HTERT RPE-1 (cell line): Measurements from ENCODE around the gene RANBP10.

Source experiments
- in situ Hi-C: fragments of 300-500 bp; cut with MboI; formaldehyde crosslinking; loops from 4 replicates; pipeline ENCODE4 v1.14.3; 2020; ENCODE audit warnings: low sequenced_read_pairs

Gene RANBP10

DNA sequence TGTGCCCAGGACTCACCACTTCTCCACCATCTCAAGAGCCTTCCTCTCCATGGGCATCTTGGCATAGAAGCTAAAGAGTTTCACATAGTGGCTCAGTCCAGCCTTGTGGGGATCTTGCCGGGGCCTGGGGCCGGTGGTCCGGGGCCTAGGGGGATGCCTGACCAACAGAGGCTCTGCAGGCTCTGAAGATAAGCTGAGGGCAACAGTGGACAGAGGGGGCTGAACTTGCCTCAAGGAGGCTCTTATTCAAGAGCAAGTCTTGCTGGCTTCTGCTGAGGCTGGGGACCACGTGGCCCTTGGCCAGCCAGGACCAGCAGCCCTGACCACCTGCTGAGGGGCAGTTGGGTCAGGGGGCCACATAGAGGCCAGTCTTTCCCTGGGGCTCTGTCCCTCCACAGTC is 22.3 kb upstream of the RANBP10 start:
- in situ Hi-C loops = no loop called here

DNA sequence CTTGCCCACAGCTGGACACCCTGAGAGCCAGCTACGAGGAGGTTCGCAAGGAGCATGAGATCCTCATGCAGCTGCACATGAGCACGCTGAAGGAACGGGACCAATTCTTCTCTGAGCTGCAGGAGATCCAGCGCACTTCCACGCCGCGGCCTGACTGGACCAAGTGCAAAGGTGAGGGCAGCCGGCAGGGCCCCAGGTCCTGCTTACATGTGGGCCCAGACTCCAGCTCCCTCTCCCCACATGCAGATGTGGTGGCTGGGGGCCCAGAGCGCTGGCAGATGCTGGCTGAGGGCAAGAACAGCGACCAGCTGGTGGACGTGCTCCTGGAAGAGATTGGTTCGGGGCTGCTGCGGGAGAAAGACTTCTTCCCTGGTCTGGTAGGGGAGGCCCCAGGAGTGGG is 19.5 kb upstream of the RANBP10 start:
- in situ Hi-C loops = no loop called here

DNA sequence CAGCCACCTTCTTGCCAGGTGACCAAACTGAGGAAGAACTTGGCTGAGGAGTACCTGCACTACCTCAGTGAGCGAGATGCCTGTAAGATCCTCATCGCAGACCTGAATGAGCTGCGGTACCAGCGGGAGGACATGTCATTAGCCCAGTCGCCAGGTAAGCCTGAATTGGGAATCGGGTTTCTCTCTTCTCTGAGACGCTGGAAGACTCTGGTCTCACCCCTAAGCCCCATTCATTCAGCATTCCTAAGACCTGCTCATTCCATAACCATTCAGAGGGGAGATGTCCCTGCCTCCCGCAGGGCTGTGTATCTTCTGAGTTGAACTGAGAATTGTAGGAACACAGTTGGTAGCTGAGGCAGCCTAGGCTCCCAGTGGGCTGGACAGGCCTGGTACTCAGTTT is 18.8 kb upstream of the RANBP10 start:
- in situ Hi-C loops = no loop called here

DNA sequence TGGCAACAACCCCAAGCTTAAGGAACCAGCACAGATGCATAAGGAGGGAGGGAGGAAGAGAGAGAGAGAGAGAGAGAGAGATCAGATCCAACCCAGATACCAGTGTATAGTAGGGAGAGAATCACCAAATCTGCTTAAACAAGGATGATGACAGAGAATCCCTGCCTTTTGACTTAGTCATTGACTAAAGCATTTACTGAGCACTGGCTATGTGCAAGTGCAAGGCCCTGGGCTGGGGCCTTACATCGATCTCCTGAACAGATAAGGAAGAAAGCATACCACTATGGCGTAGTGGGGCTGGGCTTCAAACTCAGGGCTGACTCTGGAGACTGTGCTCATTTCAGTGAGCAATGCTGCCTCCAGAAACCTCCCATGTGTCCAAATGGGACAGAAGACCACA is 16.2 kb upstream of the RANBP10 start:
- in situ Hi-C loops = no loop called here

DNA sequence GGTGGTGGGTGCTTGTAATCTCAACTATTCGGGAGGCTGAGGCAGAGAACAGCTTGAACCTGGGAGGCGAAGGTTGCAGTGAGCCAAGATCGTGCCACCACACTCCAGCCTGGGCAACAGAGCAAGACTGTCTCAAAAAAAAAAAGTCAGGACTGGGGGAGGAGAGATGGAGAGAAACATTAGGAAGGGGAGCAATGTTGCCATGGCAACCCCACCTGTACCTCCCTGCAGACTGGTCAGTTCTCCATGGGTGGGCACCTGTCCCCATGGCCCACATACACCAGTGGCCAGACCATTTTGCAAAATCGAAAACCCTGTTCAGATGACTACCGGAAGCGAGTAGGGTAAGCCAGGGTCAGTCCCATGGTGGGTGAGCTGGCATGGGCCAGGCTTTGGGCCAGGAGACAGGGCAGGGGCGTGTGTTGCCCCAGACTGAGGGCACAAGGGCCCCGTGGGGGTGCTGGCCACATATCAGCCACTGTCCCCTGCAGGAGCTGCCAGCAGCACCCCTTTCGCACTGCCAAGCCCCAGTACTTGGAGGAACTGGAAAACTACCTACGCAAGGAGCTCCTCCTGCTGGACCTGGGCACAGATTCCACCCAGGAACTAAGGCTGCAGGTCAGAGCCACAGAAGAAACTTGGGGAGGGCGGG is 14.4 kb upstream of the RANBP10 start:
- in situ Hi-C loops = no loop called here

DNA sequence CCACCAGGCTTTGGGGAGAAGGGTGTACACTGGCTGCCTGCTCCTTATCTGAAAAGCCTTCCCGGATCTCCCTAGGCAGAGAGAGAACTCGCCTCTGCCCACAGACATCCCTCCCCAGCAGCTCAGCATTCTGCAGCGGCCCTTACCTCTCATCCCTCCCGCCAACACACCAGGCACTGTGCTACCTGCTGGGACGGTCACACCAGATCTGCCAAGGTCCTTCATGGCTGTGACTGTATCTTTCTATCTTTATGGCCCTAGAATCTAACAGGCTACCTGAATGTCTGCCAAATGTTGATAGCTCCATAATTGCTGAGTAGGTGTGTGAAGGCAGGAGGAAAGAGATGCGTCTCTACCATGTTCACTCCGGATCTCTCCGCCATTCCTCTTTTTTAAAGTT is 8.2 kb upstream of the RANBP10 start:
- in situ Hi-C loops = no loop called here

DNA sequence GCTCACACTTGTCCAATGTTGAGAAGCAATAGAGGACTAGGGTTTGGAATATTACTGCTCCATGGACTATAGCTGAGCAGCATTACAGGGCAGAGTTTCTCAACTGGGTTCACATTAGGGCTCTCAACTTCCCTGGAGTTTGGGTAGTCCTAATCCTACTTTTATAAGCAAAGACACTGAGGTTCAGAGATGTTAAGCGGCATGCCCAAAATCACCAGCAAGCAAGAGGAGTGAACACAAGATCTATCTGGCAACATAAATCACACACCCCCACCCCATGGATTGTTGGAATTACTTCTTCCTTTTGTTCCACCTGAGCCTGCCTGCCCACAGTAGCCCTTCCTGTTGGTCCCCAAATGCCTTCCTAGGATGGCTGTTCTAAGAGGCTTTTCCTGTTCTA is 5.5 kb upstream of the RANBP10 start:
- in situ Hi-C loops = no loop called here

DNA sequence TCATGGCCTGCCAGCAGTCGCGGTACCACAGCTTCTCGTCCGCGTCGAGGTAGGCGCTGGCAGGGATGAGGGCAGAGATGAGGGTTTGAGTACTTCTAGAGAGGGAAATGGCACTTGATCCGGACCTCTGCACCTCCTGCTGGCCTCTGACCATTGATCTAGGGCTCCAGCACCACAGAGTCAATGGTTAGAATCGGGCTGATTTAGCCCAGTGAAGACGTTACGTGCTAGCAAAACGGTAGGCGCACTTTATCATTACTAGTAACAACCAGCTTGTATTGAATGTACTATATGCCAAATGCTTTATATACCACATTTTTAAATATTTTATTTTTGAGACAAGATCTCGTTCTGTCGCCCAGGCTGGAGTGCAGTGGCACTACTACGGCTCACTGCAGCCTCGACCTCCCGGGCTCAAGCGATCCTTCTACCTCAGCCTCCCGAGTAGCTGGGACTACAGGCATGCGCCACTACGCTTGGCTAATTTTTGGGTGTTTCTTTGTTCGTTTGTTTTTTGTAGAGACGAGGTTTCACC is 855 bp upstream of the RANBP10 start:
- in situ Hi-C loops = no loop called here

DNA sequence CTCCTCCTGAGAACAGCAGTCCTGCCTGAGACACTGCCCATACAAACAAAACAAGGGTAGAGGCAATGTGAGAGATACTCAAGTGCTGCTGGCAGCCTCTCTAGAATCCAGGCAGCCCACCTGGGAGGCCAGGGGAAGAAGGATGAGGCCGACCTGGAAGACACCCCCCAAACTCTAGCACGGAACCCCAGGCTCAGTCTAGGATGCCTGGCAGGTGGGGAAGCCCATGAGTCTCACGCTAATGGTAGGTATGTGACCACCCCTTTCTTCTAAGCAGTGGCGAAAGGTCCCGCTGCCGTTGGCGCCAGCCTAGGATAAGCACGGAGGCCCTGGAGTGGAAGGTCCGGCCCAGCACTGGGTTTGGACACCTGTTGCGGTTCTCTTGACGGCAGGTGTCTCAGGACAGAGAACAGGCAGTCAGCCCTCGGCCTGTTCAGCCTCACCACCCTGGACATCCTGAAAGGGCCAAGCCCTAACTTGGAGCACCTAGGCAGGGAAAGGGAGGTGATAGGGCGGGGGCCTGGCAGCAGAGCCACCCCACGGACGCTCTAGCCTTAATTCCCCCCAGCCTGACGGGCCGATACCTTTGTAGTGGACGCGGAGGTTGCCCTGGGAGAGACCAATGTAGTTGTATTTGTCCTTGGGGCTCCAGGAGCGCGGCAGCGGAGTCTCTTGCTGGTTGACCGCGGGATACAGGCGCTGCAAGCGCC is 487 bp downstream of the RANBP10 start:
- in situ Hi-C loops = no loop called here

DNA sequence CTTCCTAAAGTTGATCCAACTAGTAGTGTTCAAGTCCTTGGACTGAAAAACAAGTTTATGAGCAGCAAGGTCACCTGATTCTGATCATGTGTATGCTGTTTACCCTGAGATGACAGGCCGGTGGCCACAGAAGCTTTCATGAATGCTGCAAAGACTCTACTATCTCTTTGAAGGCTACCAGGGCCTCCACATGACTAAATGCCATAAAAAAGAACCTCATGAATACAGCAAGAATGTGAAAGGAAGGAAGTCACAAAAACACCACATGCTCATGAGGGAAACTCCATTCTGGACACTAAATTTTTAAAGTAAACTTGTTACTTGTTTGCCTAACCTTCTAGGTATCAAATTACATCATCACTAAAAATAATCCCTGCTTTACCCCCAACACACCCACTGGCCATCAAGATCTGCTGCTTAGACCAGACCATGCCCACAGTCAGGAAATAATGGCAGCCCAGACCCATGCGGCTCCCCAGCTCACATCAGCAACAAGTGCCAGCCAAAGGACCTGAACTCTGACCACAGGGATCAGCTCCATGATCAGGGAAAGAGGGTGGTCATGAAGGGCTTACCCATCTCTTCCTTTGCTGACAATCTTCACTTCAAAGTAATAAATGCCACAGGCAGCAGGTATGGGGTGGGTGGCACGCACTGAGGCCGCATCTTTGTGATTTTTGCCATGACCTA is 1.4 kb downstream of the RANBP10 start:
- in situ Hi-C loops = no loop called here

DNA sequence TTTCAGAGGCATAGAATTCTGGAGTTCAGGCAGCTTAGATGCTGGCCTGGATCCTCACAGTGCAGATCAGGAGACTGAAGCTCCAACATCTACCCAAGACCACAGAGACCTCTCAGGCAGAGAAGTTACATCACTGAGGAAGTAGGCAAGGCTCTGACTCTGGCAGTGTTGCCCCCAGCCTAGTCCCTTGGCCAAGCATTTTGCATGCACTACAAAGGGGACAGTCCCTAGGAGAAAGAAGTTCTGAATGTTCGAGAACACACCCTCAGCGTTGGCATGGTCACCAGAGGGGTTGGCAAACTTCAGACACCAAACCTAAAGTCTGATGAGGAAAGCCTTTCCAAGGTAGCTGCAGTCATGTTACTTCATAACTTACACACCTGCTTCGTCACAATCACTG is 2.5 kb downstream of the RANBP10 start:
- in situ Hi-C loops = no loop called here

DNA sequence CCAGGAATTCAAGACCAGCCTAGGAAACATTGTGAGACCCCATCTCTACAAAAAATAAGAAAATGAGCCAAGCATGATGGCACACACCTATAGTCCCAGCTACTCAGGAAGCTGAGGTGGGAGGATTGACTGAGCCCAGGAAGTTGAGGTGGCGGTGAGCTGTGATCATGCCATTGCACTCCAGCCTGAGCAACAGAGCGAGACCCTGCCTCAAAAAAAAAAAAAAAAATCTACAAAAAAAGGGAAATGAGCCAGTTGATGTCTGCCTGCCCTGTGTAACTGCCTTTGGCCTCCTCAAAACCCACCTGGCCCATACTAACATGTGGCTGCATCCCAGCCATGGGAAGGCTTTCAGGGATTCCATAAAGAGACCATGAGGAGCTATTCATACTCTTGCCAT is 4.5 kb downstream of the RANBP10 start:
- in situ Hi-C loops = no loop called here

DNA sequence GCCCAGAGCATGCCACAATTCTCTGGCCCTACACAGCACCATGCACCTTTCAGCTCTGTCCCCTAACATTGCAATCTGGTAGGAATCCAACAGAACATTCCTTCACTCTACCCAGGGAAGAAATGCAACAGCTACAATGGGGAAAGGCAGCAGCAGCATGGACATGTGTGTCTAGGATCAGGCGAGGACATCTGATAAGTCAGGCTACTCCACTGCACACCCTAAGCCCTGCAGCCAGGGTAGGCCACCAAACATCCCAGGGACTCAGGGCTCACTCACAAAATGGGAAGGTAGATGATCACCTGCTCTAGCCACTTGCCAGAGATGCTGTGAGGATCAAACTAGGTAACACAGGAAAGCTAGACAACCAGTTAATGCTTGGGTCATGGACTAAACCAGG is 5.1 kb downstream of the RANBP10 start:
- in situ Hi-C loops = no loop called here

DNA sequence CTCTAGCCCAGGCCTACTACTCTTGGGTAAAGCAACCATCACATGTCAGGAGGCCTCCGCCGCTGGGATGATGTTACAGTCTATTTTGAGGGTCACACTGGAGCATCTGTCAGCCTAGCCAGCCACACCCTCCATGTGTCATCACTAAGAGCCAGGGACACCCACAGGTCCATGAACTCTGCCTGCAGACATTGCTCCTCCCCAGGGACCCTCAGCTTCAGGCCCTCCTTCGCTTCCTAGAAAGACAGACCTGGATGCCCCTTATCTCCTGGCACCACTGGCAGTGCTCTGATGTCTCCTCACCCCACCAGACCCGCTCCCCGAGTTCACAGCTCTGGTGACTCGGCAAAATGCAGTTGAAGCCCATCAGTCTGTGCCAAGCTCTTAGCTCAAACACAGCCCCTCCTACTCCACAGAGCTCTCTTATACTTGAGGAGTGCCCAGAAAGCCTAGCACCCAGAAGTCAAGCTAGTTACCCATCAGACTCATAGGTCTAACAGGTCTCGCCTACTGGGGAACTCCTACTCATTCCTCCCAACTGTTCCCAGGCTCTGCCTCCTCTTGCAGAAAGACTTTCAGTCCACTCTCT is 5.9 kb downstream of the RANBP10 start:
- in situ Hi-C loops = no loop called here

DNA sequence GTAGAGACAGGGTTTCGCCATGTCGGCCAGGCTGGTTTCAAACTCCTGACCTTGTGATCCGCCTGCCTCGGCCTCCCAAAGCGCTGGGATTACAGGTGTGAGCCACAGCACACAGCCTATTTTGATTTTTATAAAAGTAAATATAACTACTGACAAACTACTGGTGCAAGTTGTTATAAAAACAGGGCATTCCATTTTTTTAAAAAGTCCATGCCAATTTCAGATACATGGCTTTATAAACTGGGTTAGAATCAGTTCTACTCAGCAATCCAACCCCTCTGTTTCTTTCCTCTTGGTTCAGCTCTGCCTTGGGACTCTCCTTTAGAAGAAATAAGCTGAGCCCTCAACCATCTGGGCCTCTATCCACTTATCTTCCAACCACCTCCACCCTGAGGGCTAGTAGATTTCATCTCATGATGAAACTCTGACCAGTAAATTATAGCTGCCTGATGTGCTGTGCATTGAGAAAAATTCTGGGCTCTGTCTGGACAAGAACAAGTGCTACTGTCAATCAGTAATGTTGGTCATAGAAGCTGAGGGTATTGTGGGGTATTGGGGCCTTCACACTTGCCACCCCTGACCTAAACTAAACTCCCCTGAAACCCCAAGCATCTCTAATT is 10.2 kb downstream of the RANBP10 start:
- in situ Hi-C loops = no loop called here

DNA sequence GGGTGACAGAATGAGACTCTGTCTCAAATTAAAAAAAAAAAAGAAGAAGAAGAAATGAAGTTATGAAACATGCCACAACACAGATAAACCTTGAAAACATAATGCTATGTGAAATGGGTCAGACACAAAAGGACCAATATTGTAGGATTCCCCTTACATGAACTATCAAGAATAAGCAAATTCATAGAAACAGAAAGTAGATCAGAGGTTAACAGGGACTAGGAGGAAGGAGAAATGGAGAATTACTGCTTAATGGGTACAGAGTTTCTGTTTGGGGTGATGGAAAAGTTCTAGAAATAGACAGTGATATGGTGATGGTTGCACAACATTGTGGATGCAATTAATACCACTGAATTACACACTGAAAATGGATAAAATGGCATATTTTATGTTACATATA is 16.3 kb downstream of the RANBP10 start:
- in situ Hi-C loops = no loop called here

DNA sequence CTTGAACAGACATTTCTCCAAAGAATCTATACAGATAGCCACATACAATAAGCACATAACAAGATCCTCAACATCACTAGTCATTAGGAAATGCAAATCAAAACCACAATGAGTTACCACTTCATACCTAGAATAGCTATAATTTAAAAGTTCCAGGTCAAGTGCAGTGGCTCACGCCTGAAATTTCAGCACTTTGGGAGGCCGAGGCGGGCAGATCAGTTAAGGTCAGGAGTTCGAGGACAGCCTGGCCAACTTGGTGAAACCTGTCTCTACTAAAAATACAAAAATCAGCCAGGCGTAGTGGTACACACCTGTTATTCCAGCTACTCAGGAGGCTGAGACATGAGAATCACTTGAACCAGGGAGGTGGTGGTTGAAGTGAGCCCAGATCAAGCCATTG is 19.9 kb downstream of the RANBP10 start:
- in situ Hi-C loops = no loop called here

DNA sequence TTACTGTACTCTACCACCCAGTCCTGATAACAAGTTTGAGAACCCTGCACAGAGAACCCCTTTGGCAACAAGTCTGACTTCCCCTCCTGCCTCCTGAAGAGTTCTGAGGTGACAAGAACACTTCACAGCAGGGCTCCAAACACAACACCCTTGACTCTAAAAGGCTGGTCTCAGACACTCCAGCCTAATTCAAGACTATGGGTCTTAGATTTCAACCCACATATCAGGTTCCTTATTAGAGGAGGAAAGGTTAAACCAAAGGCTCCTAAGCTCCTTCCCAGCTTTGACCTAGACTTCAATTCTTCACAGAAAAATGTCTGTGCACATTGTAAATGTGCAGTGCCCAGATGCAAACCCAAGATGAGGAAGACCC is 23.0 kb downstream of the RANBP10 start:
- in situ Hi-C loops = no loop called here

DNA sequence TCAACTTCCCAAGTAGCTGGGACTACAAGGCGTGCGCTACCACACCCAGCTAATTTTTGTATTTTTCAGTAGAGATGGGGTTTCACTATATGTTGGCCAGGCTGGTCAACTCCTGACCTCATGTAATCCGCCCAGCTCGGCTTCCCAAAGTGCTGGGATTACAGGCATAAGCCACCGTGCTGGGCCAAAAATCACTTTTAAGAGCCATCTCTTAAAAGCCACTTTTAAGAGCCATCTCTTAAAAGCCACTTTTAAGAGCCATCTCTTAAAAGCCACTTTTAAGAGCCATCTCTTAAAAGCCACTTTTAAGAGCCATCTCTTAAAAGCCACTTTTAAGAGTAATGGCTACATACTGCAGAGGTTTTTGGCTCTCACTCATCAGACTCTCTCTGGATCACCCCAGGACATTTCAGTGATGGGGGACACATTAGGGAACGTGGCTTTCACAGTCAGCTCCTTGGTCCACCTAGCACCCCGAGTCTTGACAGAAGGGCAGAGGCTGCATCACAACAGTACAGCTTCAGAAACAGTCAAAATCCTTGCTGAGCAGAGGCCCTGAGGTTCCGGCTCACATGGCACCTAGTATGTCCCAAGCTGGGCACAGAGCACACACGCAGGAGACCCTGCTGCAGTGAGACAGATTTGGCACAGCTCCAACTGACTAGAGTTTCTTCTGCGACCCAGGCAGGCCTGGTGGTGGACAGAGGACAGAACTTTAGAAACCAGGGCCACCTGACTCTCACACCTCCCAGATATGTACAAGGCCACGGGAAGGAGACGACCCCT is 23.6 kb downstream of the RANBP10 start:
- in situ Hi-C loops = no loop called here

DNA sequence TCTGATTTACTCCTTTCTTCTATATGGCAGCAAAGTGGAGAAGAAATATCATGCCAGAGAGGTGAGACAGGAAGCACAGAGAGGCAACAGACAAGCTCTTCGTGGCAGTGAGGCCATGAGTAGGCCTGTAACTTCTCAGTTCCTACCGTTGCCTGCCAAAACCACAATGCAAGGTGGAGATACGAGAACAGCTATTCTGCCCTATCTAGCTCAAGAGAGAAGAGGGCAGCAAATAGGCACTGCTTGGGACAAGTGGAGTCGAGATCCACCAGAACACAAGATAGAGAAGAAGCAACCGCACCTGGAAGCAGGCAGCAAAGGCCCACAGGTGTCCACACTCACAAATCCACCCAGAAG is 24.8 kb downstream of the RANBP10 start:
- in situ Hi-C loops = no loop called here
